ENCODE data around the gene XBP1.
"Not testable (repeated sequence)": the region's sequence is repeated elsewhere in the genome, so short reads cannot be mapped to it uniquely, and the experiment has no call there.

The XBP1 gene

DNA sequence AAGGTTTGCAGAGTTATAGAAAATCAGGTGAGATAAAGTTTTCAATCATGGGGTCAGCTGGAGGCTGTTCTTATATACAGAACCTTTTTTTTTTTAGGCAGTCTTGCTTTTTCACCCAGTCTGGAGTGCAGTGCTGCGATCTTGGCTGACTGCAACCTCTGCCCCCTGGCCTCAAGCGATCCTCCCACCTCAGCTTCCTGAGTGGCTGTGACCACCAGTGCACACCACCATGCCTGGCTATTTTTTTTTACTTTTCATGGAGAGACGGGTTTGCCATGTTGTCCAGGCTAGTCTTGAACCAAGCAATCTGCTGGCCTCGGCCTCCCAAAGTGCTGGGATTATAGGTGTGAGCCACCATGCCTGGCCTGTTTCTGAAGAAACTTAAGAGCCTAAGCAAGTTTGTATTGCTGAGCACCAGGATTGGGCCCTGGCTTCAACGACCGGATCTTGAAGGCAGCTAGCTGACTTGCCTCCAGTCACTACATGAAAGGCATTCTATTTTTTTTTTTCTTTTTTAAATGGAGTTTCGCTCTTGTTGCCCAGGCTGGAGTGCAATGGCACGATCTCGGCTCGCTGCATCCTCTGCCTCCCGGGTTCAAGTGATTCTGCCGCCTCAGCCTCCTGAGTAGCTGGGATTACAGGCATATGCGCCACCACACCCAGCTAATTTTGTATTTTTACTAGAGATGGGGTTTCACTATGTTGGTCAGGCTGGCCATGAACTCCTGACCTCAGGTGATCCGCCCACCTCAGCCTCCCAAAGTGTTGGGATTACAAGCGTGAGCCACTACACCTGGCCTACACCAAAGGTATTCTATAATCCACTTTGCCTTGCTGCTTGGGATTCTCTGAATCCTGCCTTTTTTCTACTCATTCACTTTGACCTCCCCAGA is 7.6 kb downstream of the XBP1 start:
- DNase-seq (ENCODE audit: low read depth in 2 of 2) = no peak

- no peak for DNase-seq (ENCODE audit: low read depth in 2 of 2)
Measured at GRCh38 chr22:28791841-28792490, 8.4 kb downstream of the XBP1 start.

- no peak for DNase-seq (ENCODE audit: low read depth in 2 of 2)
Measured at GRCh38 chr22:28791124-28791523, 9.2 kb downstream of the XBP1 start.

DNA sequence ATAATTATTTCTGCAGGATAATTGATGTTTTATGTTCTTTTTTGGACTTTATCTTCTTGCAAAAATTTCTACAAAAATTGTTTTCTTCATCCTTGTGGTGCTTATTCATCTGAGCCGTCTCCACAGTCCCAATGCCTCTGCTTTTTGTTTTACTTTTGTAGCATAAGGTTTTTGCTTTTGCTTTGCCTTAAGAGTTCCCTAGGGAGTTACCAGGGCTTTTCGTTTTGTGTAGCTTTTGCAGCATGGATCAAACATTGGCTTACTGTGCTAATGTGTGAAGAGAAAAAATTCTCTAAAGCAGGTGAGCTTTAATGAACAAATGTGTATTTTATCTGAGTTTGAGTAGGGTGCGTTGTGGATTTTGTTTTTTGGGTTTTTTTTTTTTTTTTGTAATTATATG is 11.8 kb downstream of the XBP1 start:
- DNase-seq (ENCODE audit: low read depth in 2 of 2) = no peak

GRCh38 chr22:28783786-28784671 is 16.3 kb downstream of the XBP1 start:
- no peak for DNase-seq (ENCODE audit: low read depth in 2 of 2)

- no peak for DNase-seq (ENCODE audit: low read depth in 2 of 2)
Measured at GRCh38 chr22:28780296-28780695, 20.1 kb downstream of the XBP1 start.

DNA sequence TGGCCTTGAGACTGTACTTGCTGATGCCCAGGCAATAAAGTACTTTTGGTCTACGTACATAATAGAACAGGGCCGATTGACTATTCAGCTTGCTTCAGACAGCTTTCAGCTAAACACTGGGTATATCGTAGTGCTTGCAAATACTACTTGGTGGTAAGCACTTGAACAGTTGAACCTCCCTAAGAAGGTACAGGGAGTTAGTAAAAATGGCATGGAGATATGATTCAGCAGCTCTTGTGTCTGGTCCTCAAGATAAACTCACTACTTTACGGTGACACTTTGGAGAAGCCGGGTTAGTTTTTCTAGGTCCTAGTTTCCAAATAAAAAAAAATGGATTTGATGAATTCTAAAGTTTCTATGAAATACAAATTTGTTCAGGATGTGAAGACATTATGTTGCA is 20.5 kb downstream of the XBP1 start:
- no peak for DNase-seq (ENCODE audit: low read depth in 2 of 2)

DNA sequence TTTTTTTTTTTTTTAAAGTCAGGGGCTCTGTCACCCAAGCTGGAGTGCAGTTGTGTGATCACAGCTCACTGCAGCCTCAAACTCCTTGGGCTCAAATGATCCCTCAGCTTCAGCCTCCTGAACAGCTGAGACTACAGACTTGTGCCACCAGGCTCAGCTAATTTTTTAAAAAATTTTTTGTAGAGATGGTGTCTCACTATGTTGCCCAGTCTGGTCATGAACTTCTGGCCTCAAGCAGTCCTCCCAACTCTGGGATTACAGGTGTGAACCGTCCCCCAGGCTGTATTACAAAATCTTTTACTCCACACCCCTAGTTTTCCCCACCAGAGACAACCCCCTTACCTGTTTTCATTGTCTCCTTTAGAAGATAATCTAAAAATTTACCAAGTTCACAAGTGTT is 26.0 kb downstream of the XBP1 start:
- DNase-seq (ENCODE audit: low read depth in 2 of 2) = no peak

DNA sequence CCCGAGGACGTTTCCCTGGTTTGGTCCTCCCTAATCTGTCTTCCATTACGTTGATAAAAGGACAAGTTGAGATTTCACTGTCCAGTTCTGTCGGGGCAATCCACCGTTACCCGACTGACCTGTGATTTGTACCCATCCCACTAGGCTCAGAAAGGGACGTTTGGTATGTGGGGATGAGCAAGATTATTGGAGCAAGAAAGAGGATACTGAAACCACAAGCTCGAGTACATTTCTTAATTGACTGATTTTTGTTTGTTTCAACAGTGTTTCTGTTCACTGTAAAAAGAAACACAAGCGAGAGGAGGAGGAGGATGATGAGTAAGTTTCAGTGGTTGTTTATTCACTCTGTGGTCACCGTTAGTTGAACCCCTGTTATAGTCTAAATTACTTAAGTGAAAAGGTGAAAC is 26.9 kb downstream of the XBP1 start:
- DNase-seq (ENCODE audit: low read depth in 2 of 2) = no peak

- peak; percentile 89 to 91 for DNase-seq (ENCODE audit: low read depth in 2 of 2)
Measured at GRCh38 chr22:28772633-28773460, 27.5 kb downstream of the XBP1 start, which contains the start of gene CCDC117. Gene CCDC117 (plus strand): TSS chr22:28772695. CDS start chr22:28772850, 155 bp downstream.

- no peak for DNase-seq (ENCODE audit: low read depth in 2 of 2)
Measured at GRCh38 chr22:28771195-28771791, 29.1 kb downstream of the XBP1 start.

DNA sequence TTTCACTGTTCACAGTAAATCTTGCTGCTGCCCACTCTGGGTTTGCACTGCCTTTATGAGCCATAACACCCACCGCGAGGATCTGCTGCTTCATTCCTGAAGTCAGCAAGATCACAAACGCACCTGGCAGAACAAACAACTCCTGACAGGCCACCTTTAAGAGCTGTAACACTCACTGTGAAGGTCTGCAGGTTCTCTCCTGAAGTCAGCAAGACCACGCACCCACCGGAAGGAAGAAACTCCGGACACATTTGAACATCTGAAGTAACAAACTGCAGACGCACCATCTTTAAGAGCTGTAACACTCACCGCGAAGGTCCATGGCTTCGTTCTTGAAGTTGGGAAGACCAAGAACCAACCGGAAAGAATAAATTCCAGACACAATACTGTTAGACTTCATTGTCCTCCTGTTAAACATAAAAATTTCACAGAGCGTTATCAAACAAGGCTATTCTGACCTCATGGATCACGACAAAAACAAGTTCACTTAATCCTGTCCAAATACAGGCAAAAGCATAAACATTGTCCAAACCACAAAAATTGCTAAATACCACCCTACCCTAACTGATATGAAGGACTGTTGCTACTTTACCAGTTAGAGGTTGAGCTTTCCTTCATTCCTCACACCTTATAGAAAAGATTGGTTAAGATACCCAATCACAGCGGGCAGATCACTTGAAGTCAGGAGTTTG is 30.8 kb downstream of the XBP1 start:
- no peak for DNase-seq (ENCODE audit: low read depth in 2 of 2)

- DNase-seq (ENCODE audit: low read depth in 2 of 2) = no peak
Measured at GRCh38 chr22:28768701-28769393, 31.5 kb downstream of the XBP1 start.

GRCh38 chr22:28766628-28767027 is 33.7 kb downstream of the XBP1 start:
- no peak for DNase-seq (ENCODE audit: low read depth in 2 of 2)

- DNase-seq (ENCODE audit: low read depth in 2 of 2) = not testable (repeated sequence)
Measured at GRCh38 chr22:28762000-28762399, 38.4 kb downstream of the XBP1 start.

DNA sequence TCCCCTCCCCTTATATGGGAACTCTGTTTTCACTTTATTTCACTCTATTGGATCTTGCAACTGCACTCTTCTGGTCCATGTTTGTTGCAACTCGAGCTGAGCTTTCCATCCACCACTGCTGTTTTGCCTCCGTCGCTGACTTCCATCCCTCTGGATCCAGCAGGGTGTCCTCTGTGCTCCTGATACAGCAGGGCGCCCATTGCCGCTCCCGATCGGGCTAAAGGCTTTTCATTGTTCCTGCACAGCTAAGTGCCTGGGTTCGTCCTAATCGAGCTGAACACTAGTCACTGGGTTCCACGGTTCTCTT is 39.0 kb downstream of the XBP1 start:
- DNase-seq (ENCODE audit: low read depth in 2 of 2) = no peak

- DNase-seq (ENCODE audit: low read depth in 2 of 2) = no peak
Measured at GRCh38 chr22:28759861-28760560, 40.4 kb downstream of the XBP1 start.

DNA sequence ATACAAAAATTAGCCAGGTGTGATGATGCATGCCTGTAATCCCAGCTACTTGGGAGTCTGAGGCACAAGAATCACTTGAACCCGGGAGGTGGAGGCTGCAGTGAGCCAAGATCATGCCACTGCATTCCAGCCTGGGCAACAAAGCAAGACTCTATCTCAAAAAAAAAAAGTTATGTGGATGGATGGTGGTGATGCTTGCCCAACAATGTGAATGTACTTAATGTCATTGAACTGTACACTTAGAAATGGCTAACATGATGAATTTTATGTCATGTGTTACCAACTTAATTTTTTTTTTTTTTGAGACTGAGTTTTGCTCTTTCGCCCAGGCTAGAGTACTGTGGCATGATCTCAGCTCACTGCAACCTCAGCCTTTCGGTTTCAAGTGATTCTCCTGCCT is 45.9 kb downstream of the XBP1 start:
- DNase-seq (ENCODE audit: low read depth in 2 of 2) = not testable (repeated sequence)

DNA sequence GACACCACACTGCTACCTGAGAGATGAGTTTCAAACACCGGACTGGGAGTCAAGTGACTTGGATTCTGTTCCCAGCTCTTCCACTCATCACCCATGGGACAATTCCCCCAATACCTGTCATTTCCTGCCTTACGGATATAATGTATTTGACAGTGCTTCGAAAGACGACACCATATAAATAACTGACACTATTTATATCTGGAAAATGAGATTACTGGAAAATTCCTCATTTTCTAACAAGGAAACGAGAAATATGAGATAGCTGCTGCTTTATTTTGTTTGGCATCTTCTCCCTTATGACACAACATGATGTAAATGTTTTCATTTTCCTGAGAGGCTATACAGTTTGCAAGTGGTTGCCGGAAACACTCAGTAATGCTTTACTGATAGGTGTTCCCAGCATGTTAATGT is 49.9 kb downstream of the XBP1 start:
- DNase-seq (ENCODE audit: low read depth in 2 of 2) = no peak
